ENCODE results near the gene TEX10. TPM values are rescaled to one million over a fixed set of nuclear protein-coding genes. Genes with fewer than 3 reads are reported as not detected.

TEX10 gene
- total RNA-seq, 1 donor from 2014 or later = 17.2 TPM

- Histone ChIP-seq H3K4me1 (no peaks in the 10 kb centered on the region), H3K27me3 (no peaks in the 10 kb centered on the region), H3K36me3 (no peaks in the 10 kb centered on the region), H3K9me3 (no peaks in the 10 kb centered on the region), H3K27ac (no peak overlapping the region), H3K4me3 (no peak overlapping the region)
- intact Hi-C loops (cut with DNase I) = no loop called here
- no peak for TF ChIP-seq POLR2A (IDR thresholded peaks at IDR 0.05)
- TF ChIP-seq POLR2AphosphoS5 (IDR thresholded peaks at IDR 0.05; ENCODE audit: insufficient read depth in 1 of 2, low read depth in 1 of 2) = no peak
- TF ChIP-seq CTCF (IDR thresholded peaks at IDR 0.05) = no peak
- no peak for DNase-seq (ENCODE audit: extremely low spot score in 2 of 2)
Observed at GRCh38 chr9:100359057-100359456, 6.3 kb upstream of the TEX10 start.

- no peaks in the 10 kb centered on the region for H3K9me3 ChIP-seq
- no peak for DNase-seq (ENCODE audit: extremely low spot score in 2 of 2)
- H3K27me3 ChIP-seq = no peaks in the 10 kb centered on the region
- peaks cover 7% of the 10 kb centered on the region for H3K4me1 ChIP-seq
- intact Hi-C loops (cut with DNase I) = no loop called here
- H3K4me3 ChIP-seq = no peak overlapping the region
- no peaks in the 10 kb centered on the region for H3K36me3 ChIP-seq
- no peak for TF ChIP-seq POLR2AphosphoS5 (IDR thresholded peaks at IDR 0.05; ENCODE audit: insufficient read depth in 1 of 2, low read depth in 1 of 2)
- no peak for TF ChIP-seq CTCF (IDR thresholded peaks at IDR 0.05)
- TF ChIP-seq POLR2A (IDR thresholded peaks at IDR 0.05) = no peak
- no peak overlapping the region for H3K27ac ChIP-seq
Observed at GRCh38 chr9:100357501-100357900, 4.8 kb upstream of the TEX10 start.

- TF ChIP-seq CTCF (IDR thresholded peaks at IDR 0.05) (no peak), POLR2AphosphoS5 (IDR thresholded peaks at IDR 0.05; ENCODE audit: insufficient read depth in 1 of 2, low read depth in 1 of 2) (no peak), POLR2A (IDR thresholded peaks at IDR 0.05) (no peak)
- Histone ChIP-seq H3K27me3 (no peaks in the 10 kb centered on the region), H3K9me3 (no peaks in the 10 kb centered on the region), H3K27ac (no peak overlapping the region), H3K4me3 (no peak overlapping the region), H3K36me3 (no peaks in the 10 kb centered on the region), H3K4me1 (peaks cover 23% of the 10 kb centered on the region)
- intact Hi-C loops (cut with DNase I) = no loop called here
- DNase-seq (ENCODE audit: extremely low spot score in 2 of 2) = no peak
Observed at GRCh38 chr9:100355561-100355960, 2.8 kb upstream of the TEX10 start.

- intact Hi-C loops (cut with DNase I) = no loop called here
- no peak for DNase-seq (ENCODE audit: extremely low spot score in 2 of 2)
Observed at GRCh38 chr9:100354121-100354800, 1.5 kb upstream of the TEX10 start.

More at GRCh38 chr9:100354121-100354800, 1.5 kb upstream of the TEX10 start:
- H3K9me3 ChIP-seq = no peaks in the 10 kb centered on the region
- H3K4me3 ChIP-seq = no peak overlapping the region
- no peaks in the 10 kb centered on the region for H3K36me3 ChIP-seq
- no peaks in the 10 kb centered on the region for H3K27me3 ChIP-seq
- peaks cover 31% of the 10 kb centered on the region for H3K4me1 ChIP-seq
- H3K27ac ChIP-seq = no peak overlapping the region
- no peak for TF ChIP-seq CTCF (IDR thresholded peaks at IDR 0.05)
- TF ChIP-seq POLR2A (IDR thresholded peaks at IDR 0.05) = no peak
- no peak for TF ChIP-seq POLR2AphosphoS5 (IDR thresholded peaks at IDR 0.05; ENCODE audit: insufficient read depth in 1 of 2, low read depth in 1 of 2)
